ENCODE results near the gene RUNX3.
A peak's percentile ranks its signal among the peaks of the same experiment; 100 is the strongest.
"Not testable (repeated sequence)": the region's sequence is repeated elsewhere in the genome, so short reads cannot be mapped to it uniquely, and the experiment has no call there.

RUNX3 gene

DNA sequence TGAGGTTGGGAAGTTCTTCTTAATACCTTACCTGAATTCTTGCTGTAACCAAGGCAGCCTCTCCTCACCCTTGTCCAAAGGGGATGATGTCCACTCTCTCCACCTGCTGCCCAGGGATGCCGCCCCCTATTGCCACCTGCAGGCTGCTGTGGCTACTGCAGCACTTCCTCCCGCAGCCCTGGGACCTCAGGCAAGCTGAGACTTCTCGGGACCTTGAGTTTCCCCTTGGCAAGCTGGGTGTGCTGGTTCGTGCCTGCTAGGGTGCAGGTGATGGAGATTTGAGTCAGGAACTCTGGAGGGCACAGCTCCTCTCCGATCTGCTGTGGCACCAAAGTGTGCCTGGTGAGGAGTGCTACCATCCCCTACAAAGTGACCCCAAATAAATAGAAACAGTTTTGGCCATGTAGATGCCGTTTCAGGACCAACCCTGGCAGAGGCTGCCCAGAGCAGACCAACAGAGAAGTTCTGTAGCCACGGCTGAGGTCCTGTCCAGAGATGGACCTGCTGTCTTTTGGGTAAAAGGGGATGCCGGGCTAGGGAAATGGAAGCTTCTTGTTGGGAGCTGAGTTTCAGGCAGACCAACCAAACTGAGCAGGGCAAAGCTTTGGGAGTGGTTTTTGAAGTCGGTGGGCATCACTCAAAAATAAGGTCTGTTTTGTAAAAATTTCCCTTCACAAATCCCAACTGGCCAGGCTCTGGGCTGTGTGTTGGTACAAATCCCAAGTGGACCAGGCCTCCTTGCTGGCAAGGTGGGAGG is 31.7 kb downstream of the RUNX3 start:
- Mint-ChIP-seq H3K27ac (peak overlapping the region; percentile 37), H3K4me3 (peak overlapping the region; percentile 32)

GRCh38 chr1:24897263-24898151 is 32.6 kb downstream of the RUNX3 start:
- CTCF ChIA-PET: interaction anchor here (0.6 to 1.8 kb wide), 11 partner anchors 12 to 499 kb away, joined by 3 to 10 read pairs (median 3); no protein-coding TSS in a partner anchor
- peak; percentile 26 for DNase-seq
- Mint-ChIP-seq H3K9me3 (peaks cover 7% of the 10 kb centered on the region), H3K27me3 (peaks cover 4% of the 10 kb centered on the region), H3K4me3 (no peak overlapping the region), H3K27ac (no peak overlapping the region), H3K4me1 (peaks cover 7% of the 10 kb centered on the region), H3K36me3 (peaks cover 32% of the 10 kb centered on the region)

More for the DNA sequence above, 31.7 kb downstream of the RUNX3 start:
- peak; percentile 62 for DNase-seq
- no peaks in the 10 kb centered on the region for H3K9me3 Mint-ChIP-seq
- H3K27me3 Mint-ChIP-seq: peaks cover 4% of the 10 kb centered on the region
- peaks cover 7% of the 10 kb centered on the region for H3K4me1 Mint-ChIP-seq
- peaks cover 30% of the 10 kb centered on the region for H3K36me3 Mint-ChIP-seq
- CTCF ChIA-PET: interaction anchor here (0.7 to 1.8 kb wide), 11 partner anchors 11 to 498 kb away, joined by 3 to 10 read pairs (median 3); no protein-coding TSS in a partner anchor

DNA sequence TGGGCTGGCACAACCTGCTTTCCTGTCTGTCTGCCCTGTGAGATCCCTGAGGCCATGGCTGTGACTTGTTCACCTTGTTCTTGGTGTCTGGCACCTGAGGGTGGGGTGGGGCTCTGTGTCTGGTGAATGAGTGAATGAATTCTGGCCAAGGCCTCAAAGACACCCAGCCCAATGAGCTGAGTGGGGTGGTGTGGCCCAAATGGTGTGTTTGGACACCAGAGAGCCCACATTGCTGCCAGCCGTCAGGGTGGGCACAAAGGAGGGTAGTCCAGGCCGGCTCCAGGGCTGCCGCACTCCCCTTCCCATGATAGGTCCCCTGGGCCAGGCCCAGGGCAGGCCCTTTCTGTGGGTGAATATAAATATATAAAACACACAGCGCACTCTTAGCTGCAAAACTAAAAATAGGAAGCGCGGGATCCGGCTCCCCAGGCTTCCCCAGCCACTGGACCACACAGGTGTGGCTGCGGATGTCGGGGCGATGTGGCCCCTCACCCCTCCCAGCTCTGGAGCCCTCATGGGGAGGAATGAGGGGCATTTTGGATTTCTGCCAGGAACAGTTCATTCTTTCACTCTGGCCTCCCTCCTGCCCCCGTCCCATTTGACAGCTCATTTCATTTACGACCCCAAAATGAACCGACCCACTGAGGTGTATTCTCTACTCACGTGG is 33.3 kb downstream of the RUNX3 start:
- Mint-ChIP-seq H3K9me3 (peaks cover 13% of the 10 kb centered on the region), H3K36me3 (peaks cover 28% of the 10 kb centered on the region), H3K27me3 (peaks cover 7% of the 10 kb centered on the region), H3K27ac (no peak overlapping the region), H3K4me1 (peaks cover 7% of the 10 kb centered on the region), H3K4me3 (no peak overlapping the region)
- CTCF ChIA-PET: interaction anchor here (0.6 to 1.6 kb wide), 3 partner anchors 16 to 49 kb away, joined by 3 to 5 read pairs (median 3); no protein-coding TSS in a partner anchor
- peak; percentile 19 for DNase-seq

DNA sequence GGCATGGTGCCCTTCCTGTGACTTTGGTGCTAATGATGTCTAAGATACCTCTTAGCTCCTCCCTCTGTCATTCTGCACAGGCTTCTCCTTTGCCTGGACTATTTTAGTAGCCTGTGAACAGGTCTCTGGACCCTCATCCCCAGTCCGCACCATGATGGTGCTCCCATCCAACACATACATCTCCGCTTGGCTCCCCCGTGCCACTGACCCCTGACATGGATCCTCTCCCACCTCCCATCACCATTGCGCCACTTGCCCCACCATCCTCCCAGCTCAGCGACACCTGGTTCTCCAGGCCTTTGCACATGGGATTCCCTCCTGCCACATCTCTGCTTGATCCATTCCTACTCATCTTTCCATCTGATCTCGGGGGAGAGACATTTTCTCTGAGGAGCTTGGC is 33.9 kb downstream of the RUNX3 start:
- peaks cover 7% of the 10 kb centered on the region for H3K4me1 Mint-ChIP-seq
- H3K36me3 Mint-ChIP-seq: peaks cover 22% of the 10 kb centered on the region
- CTCF ChIA-PET: interaction anchor here (0.8 kb wide), 1 partner anchor 48 kb away, joined by 3 read pairs; no protein-coding TSS in a partner anchor
- no peak overlapping the region for H3K27ac Mint-ChIP-seq
- H3K27me3 Mint-ChIP-seq: peaks cover 11% of the 10 kb centered on the region
- peaks cover 16% of the 10 kb centered on the region for H3K9me3 Mint-ChIP-seq
- peak; percentile 20 for DNase-seq
- H3K4me3 Mint-ChIP-seq: peak overlapping the region; percentile 2

DNA sequence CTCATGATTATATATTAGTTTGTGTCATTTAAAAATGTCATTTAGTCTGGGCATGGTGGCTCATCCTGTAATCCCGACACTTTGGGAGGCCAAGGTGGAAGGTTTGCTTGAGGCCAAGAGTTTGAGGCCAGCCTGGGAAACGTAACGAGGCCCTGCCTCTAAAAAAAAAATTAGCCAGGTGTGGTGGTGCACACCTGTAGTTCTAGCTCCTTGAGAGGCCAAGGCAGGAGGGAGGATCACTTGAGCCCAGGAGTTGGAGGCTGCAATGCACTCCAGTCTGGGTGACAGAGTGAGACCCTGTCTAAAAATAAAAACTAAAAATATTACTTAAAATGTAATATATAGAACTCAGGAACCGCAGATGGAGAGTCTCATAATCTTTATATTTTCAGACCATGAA is 34.6 kb downstream of the RUNX3 start:
- Mint-ChIP-seq H3K27me3 (peaks cover 15% of the 10 kb centered on the region), H3K4me1 (peaks cover 7% of the 10 kb centered on the region), H3K27ac (peak overlapping the region; percentile 56), H3K4me3 (no peak overlapping the region), H3K36me3 (peaks cover 20% of the 10 kb centered on the region), H3K9me3 (peaks cover 16% of the 10 kb centered on the region)
- DNase-seq: no peak
- CTCF ChIA-PET: interaction anchor here (1.2 kb wide), 1 partner anchor 11 kb away, joined by 3 read pairs; no protein-coding TSS in a partner anchor

GRCh38 chr1:24894002-24894401 is 36.1 kb downstream of the RUNX3 start:
- CTCF ChIA-PET: interaction anchor here (1.2 kb wide), 1 partner anchor 9 kb away, joined by 3 read pairs; no protein-coding TSS in a partner anchor
- no peak for DNase-seq
- H3K9me3 Mint-ChIP-seq: peaks cover 16% of the 10 kb centered on the region
- H3K4me3 Mint-ChIP-seq: no peak overlapping the region
- peaks cover 8% of the 10 kb centered on the region for H3K36me3 Mint-ChIP-seq
- peaks cover 3% of the 10 kb centered on the region for H3K4me1 Mint-ChIP-seq
- H3K27me3 Mint-ChIP-seq: peaks cover 28% of the 10 kb centered on the region
- H3K27ac Mint-ChIP-seq: no peak overlapping the region

GRCh38 chr1:24893431-24893830 is 36.6 kb downstream of the RUNX3 start:
- CTCF ChIA-PET: no interaction called here
- Mint-ChIP-seq H3K27ac (no peak overlapping the region), H3K9me3 (peaks cover 16% of the 10 kb centered on the region)

DNA sequence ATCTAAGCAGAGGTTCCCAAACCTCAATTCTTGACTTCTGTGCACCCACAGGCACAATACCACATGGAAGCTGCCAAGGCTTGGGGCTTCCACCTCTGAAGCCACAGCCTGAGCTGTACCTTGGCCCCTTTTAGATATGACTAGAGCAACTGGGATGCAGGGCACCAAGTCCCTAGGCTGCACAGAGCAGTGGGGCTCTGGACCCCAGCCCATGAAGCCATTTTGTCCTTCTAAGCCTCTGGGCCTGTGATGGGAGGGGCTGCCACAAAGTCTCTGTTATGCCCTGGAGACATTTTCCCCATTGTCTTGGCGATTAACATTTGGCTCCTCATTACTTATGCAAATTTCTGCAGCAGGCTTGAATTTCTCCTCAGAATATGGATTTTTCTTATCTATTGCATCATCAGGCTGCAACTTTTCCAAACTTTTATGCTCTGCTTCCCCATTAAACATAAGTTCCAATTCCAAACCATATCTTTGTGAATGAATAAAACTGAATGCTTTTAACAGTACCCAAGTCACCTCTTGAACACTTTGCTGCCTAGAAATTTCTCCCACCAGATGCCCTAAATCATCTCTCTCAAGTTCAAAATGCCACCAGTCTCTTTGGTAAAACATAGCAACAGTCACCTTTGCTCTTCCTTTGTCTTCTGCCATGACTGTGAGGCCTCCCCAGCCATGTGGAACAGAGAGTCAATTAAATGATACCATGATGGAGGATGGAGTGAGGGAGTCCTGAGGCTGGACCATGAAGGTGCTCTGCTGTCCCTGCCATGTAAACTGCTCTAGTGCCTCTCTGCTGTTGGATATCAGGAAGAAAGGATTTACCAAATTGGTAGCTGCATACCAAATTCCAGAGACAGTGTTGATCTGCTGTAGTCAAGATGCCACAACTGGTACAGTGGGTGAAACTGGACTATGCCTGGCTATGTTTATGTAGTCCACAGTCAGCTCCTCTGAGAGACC is 37.6 kb downstream of the RUNX3 start:
- Mint-ChIP-seq H3K36me3 (peaks cover 8% of the 10 kb centered on the region), H3K4me3 (no peak overlapping the region), H3K9me3 (peaks cover 16% of the 10 kb centered on the region), H3K27me3 (peaks cover 34% of the 10 kb centered on the region), H3K4me1 (no peaks in the 10 kb centered on the region), H3K27ac (no peak overlapping the region)
- CTCF ChIA-PET: no interaction called here
- peak; percentile 12 for DNase-seq

More at GRCh38 chr1:24893431-24893830, 36.6 kb downstream of the RUNX3 start:
- DNase-seq: peak; percentile 9
- peaks cover 8% of the 10 kb centered on the region for H3K36me3 Mint-ChIP-seq
- peaks cover 3% of the 10 kb centered on the region for H3K4me1 Mint-ChIP-seq
- peaks cover 28% of the 10 kb centered on the region for H3K27me3 Mint-ChIP-seq
- no peak overlapping the region for H3K4me3 Mint-ChIP-seq

DNA sequence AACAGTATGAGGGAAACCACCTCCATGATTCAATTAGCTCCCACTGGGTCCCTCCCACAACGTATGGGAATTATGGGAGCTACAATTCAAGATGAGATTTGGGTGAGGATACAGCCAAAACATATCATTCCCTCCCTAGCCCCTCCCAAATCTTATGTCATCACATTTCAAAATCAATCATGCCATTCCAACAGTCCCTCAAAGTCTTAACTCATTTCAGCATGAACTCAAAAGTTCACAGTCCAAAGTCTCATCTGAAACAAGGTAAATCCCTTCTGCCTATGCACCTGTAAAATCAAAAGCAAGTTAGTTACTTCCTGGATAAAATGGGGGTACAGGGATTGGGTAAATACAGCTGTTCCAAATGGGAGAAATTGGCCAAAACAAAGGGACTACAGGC is 38.7 kb downstream of the RUNX3 start:
- H3K4me3 Mint-ChIP-seq, CTCF ChIA-PET, H3K4me1 Mint-ChIP-seq, H3K36me3 Mint-ChIP-seq, H3K27ac Mint-ChIP-seq, DNase-seq: not testable (repeated sequence)
- H3K9me3 Mint-ChIP-seq: peaks cover 16% of the 10 kb centered on the region
- peaks cover 41% of the 10 kb centered on the region for H3K27me3 Mint-ChIP-seq

- Mint-ChIP-seq H3K9me3 (peaks cover 16% of the 10 kb centered on the region), H3K4me1 (no peaks in the 10 kb centered on the region), H3K4me3 (no peak overlapping the region), H3K27ac (no peak overlapping the region), H3K27me3 (peaks cover 43% of the 10 kb centered on the region), H3K36me3 (peaks cover 8% of the 10 kb centered on the region)
- DNase-seq: no peak
- CTCF ChIA-PET: no interaction called here
Observed at GRCh38 chr1:24890887-24891286, 39.2 kb downstream of the RUNX3 start.

GRCh38 chr1:24888971-24889676 is 41.0 kb downstream of the RUNX3 start:
- CTCF ChIA-PET: no interaction called here
- Mint-ChIP-seq H3K4me3 (no peak overlapping the region), H3K27me3 (peaks cover 61% of the 10 kb centered on the region), H3K27ac (no peak overlapping the region), H3K9me3 (peaks cover 16% of the 10 kb centered on the region), H3K4me1 (no peaks in the 10 kb centered on the region), H3K36me3 (peaks cover 8% of the 10 kb centered on the region)
- DNase-seq: no peak

GRCh38 chr1:24888061-24888970 is 41.8 kb downstream of the RUNX3 start:
- Mint-ChIP-seq H3K4me1 (no peaks in the 10 kb centered on the region), H3K27ac (no peak overlapping the region), H3K27me3 (peaks cover 66% of the 10 kb centered on the region), H3K9me3 (peaks cover 17% of the 10 kb centered on the region), H3K36me3 (peaks cover 8% of the 10 kb centered on the region), H3K4me3 (no peak overlapping the region)
- CTCF ChIA-PET: no interaction called here
- peak; percentile 18 for DNase-seq
